ENCODE measurements around the gene THSD4.

DNA sequence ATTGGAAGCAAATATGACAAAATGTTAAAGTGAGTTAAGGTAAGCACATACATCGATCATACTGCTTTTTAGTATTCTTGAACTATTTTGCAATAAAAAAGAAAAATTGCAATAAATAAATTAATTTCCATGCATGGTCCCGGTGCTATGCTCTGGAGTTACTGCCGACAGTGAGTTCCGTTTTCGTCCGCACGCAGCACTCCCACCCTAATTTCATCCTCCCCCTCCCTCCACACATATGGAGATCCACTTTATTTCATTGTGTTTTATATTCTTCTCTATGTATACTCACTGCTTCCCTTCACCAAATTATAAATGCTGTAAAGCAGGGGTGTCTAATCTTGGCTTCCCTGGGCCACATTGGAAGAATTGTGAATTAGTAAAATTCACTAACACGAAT lies 247.3 kb downstream of the THSD4 start:
- TF ChIP-seq, protein P1, sequence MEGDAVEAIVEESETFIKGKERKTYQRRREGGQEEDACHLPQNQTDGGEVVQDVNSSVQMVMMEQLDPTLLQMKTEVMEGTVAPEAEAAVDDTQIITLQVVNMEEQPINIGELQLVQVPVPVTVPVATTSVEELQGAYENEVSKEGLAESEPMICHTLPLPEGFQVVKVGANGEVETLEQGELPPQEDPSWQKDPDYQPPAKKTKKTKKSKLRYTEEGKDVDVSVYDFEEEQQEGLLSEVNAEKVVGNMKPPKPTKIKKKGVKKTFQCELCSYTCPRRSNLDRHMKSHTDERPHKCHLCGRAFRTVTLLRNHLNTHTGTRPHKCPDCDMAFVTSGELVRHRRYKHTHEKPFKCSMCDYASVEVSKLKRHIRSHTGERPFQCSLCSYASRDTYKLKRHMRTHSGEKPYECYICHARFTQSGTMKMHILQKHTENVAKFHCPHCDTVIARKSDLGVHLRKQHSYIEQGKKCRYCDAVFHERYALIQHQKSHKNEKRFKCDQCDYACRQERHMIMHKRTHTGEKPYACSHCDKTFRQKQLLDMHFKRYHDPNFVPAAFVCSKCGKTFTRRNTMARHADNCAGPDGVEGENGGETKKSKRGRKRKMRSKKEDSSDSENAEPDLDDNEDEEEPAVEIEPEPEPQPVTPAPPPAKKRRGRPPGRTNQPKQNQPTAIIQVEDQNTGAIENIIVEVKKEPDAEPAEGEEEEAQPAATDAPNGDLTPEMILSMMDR (IDR thresholded peaks at IDR 0.05; ENCODE audit: low read depth, low read length, poor library complexity, severe bottlenecking): no peak
- no peak for TF ChIP-seq EZH2phosphoT487 (IDR thresholded peaks at IDR 0.05; ENCODE audit: borderline replicate concordance, low read length)
